ENCODE data around the gene PRSS21. TPM values are rescaled to one million over a fixed set of nuclear protein-coding genes. Genes with fewer than 3 reads are reported as not detected.

Gene PRSS21
- total and polyA plus RNA-seq, 2 donors from 2014 or later: 0.54 TPM; not detected in 1

DNA sequence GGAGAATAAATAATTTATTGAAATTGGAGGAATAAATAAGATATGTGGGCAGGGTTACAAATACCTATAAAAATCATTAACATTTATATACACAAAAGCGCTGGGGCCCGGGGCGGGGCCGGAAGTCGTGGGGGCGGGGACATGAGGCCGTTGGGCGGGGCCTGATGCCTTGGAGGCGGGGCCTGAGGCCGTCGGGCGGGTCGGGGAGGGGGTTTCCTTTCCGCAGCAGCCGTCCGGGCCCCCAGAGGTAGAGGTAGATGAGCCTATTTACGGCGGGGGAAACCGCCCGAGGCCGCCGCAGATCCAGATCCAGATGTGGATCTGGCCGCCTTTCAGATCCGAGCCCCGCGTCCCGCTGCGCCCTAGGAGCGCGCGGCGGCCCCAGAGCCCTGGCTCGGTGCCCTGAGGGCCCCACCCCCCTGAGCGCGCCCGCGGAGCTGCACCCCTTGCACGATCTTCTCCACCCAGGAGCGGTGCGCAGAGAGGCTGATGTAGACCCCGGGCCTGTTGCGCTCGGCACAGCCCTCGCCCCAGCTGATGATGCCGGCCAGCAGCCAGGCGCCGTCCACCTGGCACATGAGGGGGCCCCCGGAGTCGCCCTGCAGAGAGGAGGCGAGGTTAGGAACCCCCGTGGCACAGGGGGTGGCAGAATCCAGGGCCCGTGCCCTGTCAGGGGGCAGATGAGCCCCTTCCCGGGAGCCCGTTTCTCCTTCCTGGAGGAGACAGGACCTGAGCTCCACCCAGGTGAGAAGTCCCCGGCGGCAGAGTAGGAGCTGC is 35.9 kb downstream of the PRSS21 start:
- Histone ChIP-seq H3K4me1 (ENCODE audit: control insufficient read depth in 2 of 3, insufficient read depth in 2 of 3, low read depth in 1 of 3, low read length in 3 of 3) (no peaks in the 10 kb centered on the region), H3K9me3 (ENCODE audit: control insufficient read depth in 2 of 3, insufficient read depth in 1 of 3, low read length in 3 of 3) (peaks cover 0 to 6% (median 2%) of the 10 kb centered on the region in 3 donors), H3K36me3 (ENCODE audit: control insufficient read depth in 2 of 3, insufficient read depth in 3 of 3, low read length in 3 of 3) (no peaks in the 10 kb centered on the region), H3K9ac (ENCODE audit: low read length in 3 of 3) (no peak overlapping the region), H3K27me3 (ENCODE audit: control insufficient read depth, insufficient read depth, low read length) (peaks cover 2% of the 10 kb centered on the region), H3K27ac (ENCODE audit: low read depth in 2 of 2, low read length in 2 of 2) (no peak overlapping the region), H3K4me3 (ENCODE audit: low read length in 3 of 3) (no peak overlapping the region)
- DNase-seq: no peak
- intact Hi-C loops (cut with DNase I): no loop called here
- no peak for FAIRE-seq
- TF ChIP-seq, protein P1, sequence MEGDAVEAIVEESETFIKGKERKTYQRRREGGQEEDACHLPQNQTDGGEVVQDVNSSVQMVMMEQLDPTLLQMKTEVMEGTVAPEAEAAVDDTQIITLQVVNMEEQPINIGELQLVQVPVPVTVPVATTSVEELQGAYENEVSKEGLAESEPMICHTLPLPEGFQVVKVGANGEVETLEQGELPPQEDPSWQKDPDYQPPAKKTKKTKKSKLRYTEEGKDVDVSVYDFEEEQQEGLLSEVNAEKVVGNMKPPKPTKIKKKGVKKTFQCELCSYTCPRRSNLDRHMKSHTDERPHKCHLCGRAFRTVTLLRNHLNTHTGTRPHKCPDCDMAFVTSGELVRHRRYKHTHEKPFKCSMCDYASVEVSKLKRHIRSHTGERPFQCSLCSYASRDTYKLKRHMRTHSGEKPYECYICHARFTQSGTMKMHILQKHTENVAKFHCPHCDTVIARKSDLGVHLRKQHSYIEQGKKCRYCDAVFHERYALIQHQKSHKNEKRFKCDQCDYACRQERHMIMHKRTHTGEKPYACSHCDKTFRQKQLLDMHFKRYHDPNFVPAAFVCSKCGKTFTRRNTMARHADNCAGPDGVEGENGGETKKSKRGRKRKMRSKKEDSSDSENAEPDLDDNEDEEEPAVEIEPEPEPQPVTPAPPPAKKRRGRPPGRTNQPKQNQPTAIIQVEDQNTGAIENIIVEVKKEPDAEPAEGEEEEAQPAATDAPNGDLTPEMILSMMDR (IDR thresholded peaks at IDR 0.05; ENCODE audit: borderline replicate concordance, extremely low read depth, insufficient read depth): no peak

DNA sequence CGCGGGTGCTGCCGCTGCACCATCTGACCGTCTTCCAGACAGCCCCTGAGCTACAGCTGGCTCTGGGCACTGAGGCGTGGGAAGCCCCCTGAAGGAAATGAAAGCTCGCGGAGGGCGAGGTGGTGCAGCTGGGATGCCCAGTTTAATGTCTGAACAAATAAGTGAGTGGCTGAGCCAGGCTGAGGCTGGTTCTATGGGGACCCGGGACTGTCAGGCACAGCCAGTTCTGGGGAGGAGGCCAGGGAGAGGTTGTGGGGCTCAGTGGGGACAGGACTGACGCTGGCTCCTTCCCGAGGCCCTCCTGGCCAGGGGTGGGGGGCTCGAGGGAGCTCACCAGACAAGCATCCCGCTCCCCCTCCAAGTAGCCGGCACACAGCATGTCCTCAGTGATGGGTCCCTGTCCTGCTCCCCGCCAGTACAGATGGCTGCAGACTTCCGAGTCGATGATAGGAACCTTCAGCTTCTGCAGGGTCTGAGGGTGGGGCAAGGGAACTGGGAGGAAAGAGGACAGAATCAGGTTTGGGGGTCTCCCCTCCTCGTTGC is 36.6 kb downstream of the PRSS21 start:
- Histone ChIP-seq H3K4me3 (ENCODE audit: low read length in 3 of 3) (no peak overlapping the region), H3K9ac (ENCODE audit: low read length in 3 of 3) (no peak overlapping the region), H3K9me3 (ENCODE audit: control insufficient read depth in 2 of 3, insufficient read depth in 1 of 3, low read length in 3 of 3) (peaks cover 0 to 6% (median 2%) of the 10 kb centered on the region in 3 donors), H3K36me3 (ENCODE audit: control insufficient read depth in 2 of 3, insufficient read depth in 3 of 3, low read length in 3 of 3) (no peaks in the 10 kb centered on the region), H3K27ac (ENCODE audit: low read depth in 2 of 2, low read length in 2 of 2) (no peak overlapping the region), H3K4me1 (ENCODE audit: control insufficient read depth in 2 of 3, insufficient read depth in 2 of 3, low read depth in 1 of 3, low read length in 3 of 3) (no peaks in the 10 kb centered on the region), H3K27me3 (ENCODE audit: control insufficient read depth, insufficient read depth, low read length) (peaks cover 2% of the 10 kb centered on the region)
- TF ChIP-seq, protein P1 (IDR thresholded peaks at IDR 0.05; ENCODE audit: borderline replicate concordance, extremely low read depth, insufficient read depth): no peak
- FAIRE-seq (no peak), DNase-seq (no peak)
- intact Hi-C loops (cut with DNase I): no loop called here

DNA sequence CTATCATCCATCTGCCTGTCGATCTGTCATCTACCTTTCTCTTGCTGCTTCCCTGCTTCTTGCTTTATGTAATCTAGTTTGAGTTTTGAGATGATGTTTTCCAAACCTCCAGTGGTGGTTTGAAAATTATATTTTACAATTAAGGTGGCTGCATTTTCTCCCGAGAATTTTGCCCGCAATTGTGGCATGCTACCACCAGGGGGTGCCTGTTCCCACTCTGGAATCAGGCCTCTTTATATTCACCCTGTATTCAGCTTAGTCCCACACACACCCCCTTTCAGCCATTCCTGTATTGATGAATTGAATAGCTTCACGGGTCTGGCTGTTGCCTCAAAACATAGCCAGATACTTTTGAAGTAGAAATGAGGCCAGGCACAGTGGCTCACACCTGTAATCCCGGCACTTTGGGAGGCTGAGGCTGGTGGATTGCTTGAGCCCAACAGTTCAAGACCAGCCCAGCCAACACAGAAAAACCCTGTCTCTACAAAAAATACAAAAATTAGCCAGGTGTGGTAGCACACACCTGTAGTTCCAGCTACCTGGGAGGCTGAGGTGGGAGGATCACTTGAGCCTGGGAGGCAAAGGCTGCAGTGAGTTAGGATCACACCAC is 37.8 kb downstream of the PRSS21 start:
- Histone ChIP-seq H3K9me3 (ENCODE audit: control insufficient read depth in 2 of 3, insufficient read depth in 1 of 3, low read length in 3 of 3) (peaks cover 0 to 6% (median 2%) of the 10 kb centered on the region in 3 donors), H3K9ac (ENCODE audit: low read length in 3 of 3) (no peak overlapping the region), H3K36me3 (ENCODE audit: control insufficient read depth in 2 of 3, insufficient read depth in 3 of 3, low read length in 3 of 3) (no peaks in the 10 kb centered on the region), H3K4me1 (ENCODE audit: control insufficient read depth in 2 of 3, insufficient read depth in 2 of 3, low read depth in 1 of 3, low read length in 3 of 3) (no peaks in the 10 kb centered on the region), H3K27me3 (ENCODE audit: control insufficient read depth, insufficient read depth, low read length) (no peaks in the 10 kb centered on the region), H3K27ac (ENCODE audit: low read depth in 2 of 2, low read length in 2 of 2) (no peak overlapping the region), H3K4me3 (ENCODE audit: low read length in 3 of 3) (no peak overlapping the region)
- TF ChIP-seq, protein P1 (IDR thresholded peaks at IDR 0.05; ENCODE audit: borderline replicate concordance, extremely low read depth, insufficient read depth): no peak
- FAIRE-seq (no peak), DNase-seq (no peak)
- intact Hi-C loops (cut with DNase I): no loop called here

All from kidney (tissue), 14 donors.